ENCODE data around the gene FIP1L1.

- TF ChIP-seq CTCF (conservative IDR thresholded peaks at IDR 0.05; ENCODE audit: low read depth, low read length) (no peak), RFX5 (IDR thresholded peaks at IDR 0.05; ENCODE audit: low read depth, low read length) (no peak), POLR2A (IDR thresholded peaks at IDR 0.05; ENCODE audit: low read depth, low read length) (no peak)
Measured at GRCh38 chr4:53483250-53483649, 105.8 kb downstream of the FIP1L1 start.
